ENCODE data around the gene CNTN1.

DNA sequence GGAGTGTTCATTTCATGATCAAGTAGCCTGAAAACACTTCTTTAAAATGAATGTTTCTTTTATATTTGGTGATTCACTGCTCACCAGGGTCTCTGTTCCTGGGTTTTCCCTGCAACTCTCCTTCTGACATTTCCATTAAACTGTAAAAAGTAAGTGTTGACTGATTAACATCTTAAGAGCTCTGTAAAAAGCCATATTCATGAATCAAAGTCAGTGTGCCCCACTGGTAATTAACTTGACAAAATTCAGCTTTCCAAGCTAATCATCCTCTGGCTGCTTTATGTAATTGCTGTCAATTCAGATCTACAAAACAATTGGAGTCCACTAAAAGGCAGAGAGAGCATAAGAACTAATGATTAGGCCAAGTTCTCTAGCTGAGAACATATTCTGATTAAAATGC, 41.6 kb downstream of the CNTN1 start:
- TF ChIP-seq POLR2A (IDR thresholded peaks at IDR 0.05): no peak
- TF ChIP-seq, protein P1, sequence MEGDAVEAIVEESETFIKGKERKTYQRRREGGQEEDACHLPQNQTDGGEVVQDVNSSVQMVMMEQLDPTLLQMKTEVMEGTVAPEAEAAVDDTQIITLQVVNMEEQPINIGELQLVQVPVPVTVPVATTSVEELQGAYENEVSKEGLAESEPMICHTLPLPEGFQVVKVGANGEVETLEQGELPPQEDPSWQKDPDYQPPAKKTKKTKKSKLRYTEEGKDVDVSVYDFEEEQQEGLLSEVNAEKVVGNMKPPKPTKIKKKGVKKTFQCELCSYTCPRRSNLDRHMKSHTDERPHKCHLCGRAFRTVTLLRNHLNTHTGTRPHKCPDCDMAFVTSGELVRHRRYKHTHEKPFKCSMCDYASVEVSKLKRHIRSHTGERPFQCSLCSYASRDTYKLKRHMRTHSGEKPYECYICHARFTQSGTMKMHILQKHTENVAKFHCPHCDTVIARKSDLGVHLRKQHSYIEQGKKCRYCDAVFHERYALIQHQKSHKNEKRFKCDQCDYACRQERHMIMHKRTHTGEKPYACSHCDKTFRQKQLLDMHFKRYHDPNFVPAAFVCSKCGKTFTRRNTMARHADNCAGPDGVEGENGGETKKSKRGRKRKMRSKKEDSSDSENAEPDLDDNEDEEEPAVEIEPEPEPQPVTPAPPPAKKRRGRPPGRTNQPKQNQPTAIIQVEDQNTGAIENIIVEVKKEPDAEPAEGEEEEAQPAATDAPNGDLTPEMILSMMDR (IDR thresholded peaks at IDR 0.05): no peak

All from testis (tissue), 2 donors.